HG03095 (cell line): Measurements from ENCODE around the gene G3BP2.
"Not testable (repeated sequence)": the region's sequence is repeated elsewhere in the genome, so short reads cannot be mapped to it uniquely, and the experiment has no call there.

Experiments used
- ATAC-seq: cut with Tn5 transposase; IDR thresholded peaks from one replicate; pipeline ENCODE4 v1.9.1; 2021; ENCODE audit warnings: moderate library complexity; ENCODE audit not compliant: unreplicated experiment

G3BP2 gene

GRCh38 chr4:75685546-75686189 is 12.5 kb upstream of the G3BP2 start:
- ATAC-seq, result no peak

- no peak for ATAC-seq
These were observed 10.4 kb upstream of the G3BP2 start for GRCh38 chr4:75683482-75684155.

GRCh38 chr4:75679876-75680575 is 6.8 kb upstream of the G3BP2 start:
- ATAC-seq, result no peak

- no peak for ATAC-seq
These were observed 5.8 kb upstream of the G3BP2 start for GRCh38 chr4:75678965-75679364.

- no peak for ATAC-seq
These were observed 5.3 kb upstream of the G3BP2 start for GRCh38 chr4:75678473-75678872.

GRCh38 chr4:75675004-75675531 is 1.9 kb upstream of the G3BP2 start:
- ATAC-seq, result no peak

GRCh38 chr4:75673959-75674328 is 733 bp upstream of the G3BP2 start:
- ATAC-seq, result no peak

- ATAC-seq, result peak; percentile 22
These were observed 667 bp downstream of the G3BP2 start for GRCh38 chr4:75672461-75673026.

- ATAC-seq, result no peak
These were observed 1.3 kb downstream of the G3BP2 start for GRCh38 chr4:75671802-75672421.

GRCh38 chr4:75668596-75668995 is 4.6 kb downstream of the G3BP2 start:
- no peak for ATAC-seq

- not testable (repeated sequence) for ATAC-seq
These were observed 5.6 kb downstream of the G3BP2 start for GRCh38 chr4:75667636-75668035.

- no peak for ATAC-seq
These were observed 6.9 kb downstream of the G3BP2 start for GRCh38 chr4:75666299-75666698.

- ATAC-seq, result not testable (repeated sequence)
These were observed 8.6 kb downstream of the G3BP2 start for GRCh38 chr4:75664604-75665003.

- no peak for ATAC-seq
These were observed 10.6 kb downstream of the G3BP2 start for GRCh38 chr4:75662626-75663025.

GRCh38 chr4:75660491-75660890 is 12.7 kb downstream of the G3BP2 start:
- ATAC-seq, result no peak

GRCh38 chr4:75659512-75660031 is 13.6 kb downstream of the G3BP2 start:
- ATAC-seq, result no peak

- no peak for ATAC-seq
These were observed 14.3 kb downstream of the G3BP2 start for GRCh38 chr4:75658876-75659275.

- ATAC-seq, result peak; percentile 51
These were observed 17.6 kb downstream of the G3BP2 start for GRCh38 chr4:75655562-75655961.

- no peak for ATAC-seq
These were observed 18.3 kb downstream of the G3BP2 start for GRCh38 chr4:75654905-75655304.

GRCh38 chr4:75653845-75654503 is 19.2 kb downstream of the G3BP2 start:
- ATAC-seq, result no peak
